ENCODE results near the gene TFE3. TPM values are rescaled to one million over a fixed set of nuclear protein-coding genes. Genes with fewer than 3 reads are reported as not detected.

The TFE3 gene
- 10 to 100 TPM; 16.7 to 75.0 (median 38.7) TPM for total RNA-seq

- Histone ChIP-seq H3K27me3 (no peaks in the 10 kb centered on the region), H3K27ac (peak within 1 kb of the TSS; percentile 97 to 98), H3K36me3 (no peaks in the 10 kb centered on the region), H3K4me1 (peaks cover 0 to 4% of the 10 kb centered on the region in 2 donors), H3K4me3 (peak within 1 kb of the TSS; percentile 56 to 57), H3K9me3 (no peaks in the 10 kb centered on the region)
- intact Hi-C loops (cut with DNase I; ENCODE audit: low total_unique reads): no loop called here
- DNase-seq: peak; percentile 97 to 99
- TF ChIP-seq POLR2A (IDR thresholded peaks at IDR 0.05) (peak; percentile 80 to 84), CTCF (IDR thresholded peaks at IDR 0.05) (peak; percentile 56 to 78 (median 66))
Measured at GRCh38 chrX:49043220-49043986, at the start of gene TFE3. Gene TFE3 (minus strand): TSS chrX:49043357. CDS start chrX:49043226, 131 bp downstream.

GRCh38 chrX:49089553-49089952 is 46.4 kb upstream of the TFE3 start:
- intact Hi-C loops (cut with DNase I; ENCODE audit: low total_unique reads): no loop called here
- H3K9me3 ChIP-seq: no peaks in the 10 kb centered on the region
- H3K4me3 ChIP-seq: no peak overlapping the region
- no peaks in the 10 kb centered on the region for H3K36me3 ChIP-seq
- no peak for DNase-seq
- H3K4me1 ChIP-seq: no peaks in the 10 kb centered on the region
- H3K27ac ChIP-seq: no peak overlapping the region
- TF ChIP-seq POLR2A (IDR thresholded peaks at IDR 0.05) (no peak), CTCF (IDR thresholded peaks at IDR 0.05) (no peak)
- H3K27me3 ChIP-seq: no peaks in the 10 kb centered on the region

GRCh38 chrX:49082271-49082871 is 39.2 kb upstream of the TFE3 start:
- H3K4me1 ChIP-seq: no peaks in the 10 kb centered on the region
- no peaks in the 10 kb centered on the region for H3K9me3 ChIP-seq
- DNase-seq: no peak
- no peak overlapping the region for H3K27ac ChIP-seq
- intact Hi-C loops (cut with DNase I; ENCODE audit: low total_unique reads): no loop called here
- H3K36me3 ChIP-seq: no peaks in the 10 kb centered on the region
- no peak for TF ChIP-seq CTCF (IDR thresholded peaks at IDR 0.05)
- TF ChIP-seq POLR2A (IDR thresholded peaks at IDR 0.05): no peak
- no peak overlapping the region for H3K4me3 ChIP-seq
- no peaks in the 10 kb centered on the region for H3K27me3 ChIP-seq

GRCh38 chrX:49079489-49080428 is 36.6 kb upstream of the TFE3 start, which contains the start of gene WDR45:
Gene WDR45 (minus strand): TSS chrX:49079887. CDS start chrX:49078095, 1,792 bp downstream.
- Histone ChIP-seq H3K36me3 (no peaks in the 10 kb centered on the region), H3K27me3 (no peaks in the 10 kb centered on the region), H3K27ac (peak within 1 kb of the TSS; percentile 92 to 98), H3K4me3 (peak within 1 kb of the TSS; percentile 58 to 66), H3K4me1 (no peaks in the 10 kb centered on the region), H3K9me3 (no peaks in the 10 kb centered on the region)
- DNase-seq: peak; percentile 75 to 79
- peak; percentile 71 to 77 for TF ChIP-seq POLR2A (IDR thresholded peaks at IDR 0.05)
- TF ChIP-seq CTCF (IDR thresholded peaks at IDR 0.05): no peak
- intact Hi-C loops (cut with DNase I; ENCODE audit: low total_unique reads): no loop called here

All from uterus (tissue), 4 donors.